ENCODE results near the gene TAF13.
"Not testable (repeated sequence)": the region's sequence is repeated elsewhere in the genome, so short reads cannot be mapped to it uniquely, and the experiment has no call there.

Gene TAF13

GRCh38 chr1:109040989-109041620, 34.7 kb downstream of the TAF13 start:
- H3K27me3 Mint-ChIP-seq = no peaks in the 10 kb centered on the region
- H3K4me1 Mint-ChIP-seq = peaks cover 18% of the 10 kb centered on the region
- peak overlapping the region; percentile 89 to 94 for H3K27ac Mint-ChIP-seq
- peak in 1 of 2 donors; percentile 43 for DNase-seq
- ATAC-seq = peak; percentile 44
- peak overlapping the region; percentile 88 to 99 for H3K4me3 Mint-ChIP-seq
- H3K9me3 Mint-ChIP-seq = no peaks in the 10 kb centered on the region

GRCh38 chr1:109040627-109040988, 35.2 kb downstream of the TAF13 start:
- Mint-ChIP-seq H3K9me3 (no peaks in the 10 kb centered on the region), H3K4me3 (peak overlapping the region; percentile 88 to 99), H3K27me3 (no peaks in the 10 kb centered on the region), H3K27ac (peak overlapping the region; percentile 89 to 94), H3K4me1 (peaks cover 18% of the 10 kb centered on the region)
- DNase-seq (no peak), ATAC-seq (no peak)

GRCh38 chr1:109034382-109034781, 41.4 kb downstream of the TAF13 start:
- no peak for ATAC-seq
- no peak overlapping the region for H3K4me3 Mint-ChIP-seq
- H3K27me3 Mint-ChIP-seq = no peaks in the 10 kb centered on the region
- H3K27ac Mint-ChIP-seq = no peak overlapping the region
- no peak for DNase-seq
- no peaks in the 10 kb centered on the region for H3K9me3 Mint-ChIP-seq
- no peaks in the 10 kb centered on the region for H3K4me1 Mint-ChIP-seq

- not testable (repeated sequence) for H3K4me1 Mint-ChIP-seq, ATAC-seq, H3K9me3 Mint-ChIP-seq, H3K27me3 Mint-ChIP-seq, H3K4me3 Mint-ChIP-seq, DNase-seq, H3K27ac Mint-ChIP-seq
These were observed 46.3 kb downstream of the TAF13 start for GRCh38 chr1:109029493-109029892.

- no peaks in the 10 kb centered on the region for H3K9me3 Mint-ChIP-seq
- no peak overlapping the region for H3K4me3 Mint-ChIP-seq
- no peaks in the 10 kb centered on the region for H3K4me1 Mint-ChIP-seq
- DNase-seq (no peak), ATAC-seq (no peak)
- no peaks in the 10 kb centered on the region for H3K27me3 Mint-ChIP-seq
- no peak overlapping the region for H3K27ac Mint-ChIP-seq
These were observed 48.0 kb downstream of the TAF13 start for GRCh38 chr1:109027841-109028240.

GRCh38 chr1:109025694-109026093, 50.1 kb downstream of the TAF13 start:
- ATAC-seq = no peak
- DNase-seq = no peak
- Mint-ChIP-seq H3K9me3 (no peaks in the 10 kb centered on the region), H3K27ac (no peak overlapping the region), H3K27me3 (no peaks in the 10 kb centered on the region), H3K4me1 (no peaks in the 10 kb centered on the region), H3K4me3 (no peak overlapping the region)

- Mint-ChIP-seq H3K4me1 (no peaks in the 10 kb centered on the region), H3K9me3 (no peaks in the 10 kb centered on the region), H3K4me3 (no peak overlapping the region), H3K27me3 (no peaks in the 10 kb centered on the region), H3K27ac (no peak overlapping the region)
- ATAC-seq (no peak), DNase-seq (no peak)
These were observed 51.2 kb downstream of the TAF13 start for GRCh38 chr1:109024646-109025045.

- Mint-ChIP-seq H3K4me1 (no peaks in the 10 kb centered on the region), H3K27me3 (no peaks in the 10 kb centered on the region), H3K4me3 (no peak overlapping the region), H3K27ac (no peak overlapping the region), H3K9me3 (no peaks in the 10 kb centered on the region)
- ATAC-seq (no peak), DNase-seq (no peak)
These were observed 55.0 kb downstream of the TAF13 start for GRCh38 chr1:109020693-109021257.

- ATAC-seq, H3K27me3 Mint-ChIP-seq: not testable (repeated sequence)
- peak overlapping the region in 1 of 2 donors; percentile 12 for H3K27ac Mint-ChIP-seq
These were observed 58.1 kb downstream of the TAF13 start for GRCh38 chr1:109017719-109018118.

GRCh38 chr1:109017134-109017533, 58.7 kb downstream of the TAF13 start:
- ATAC-seq (no peak), DNase-seq (no peak)
- Mint-ChIP-seq H3K4me3 (no peak overlapping the region), H3K27ac (no peak overlapping the region), H3K4me1 (no peaks in the 10 kb centered on the region), H3K9me3 (no peaks in the 10 kb centered on the region), H3K27me3 (no peaks in the 10 kb centered on the region)

More at GRCh38 chr1:109017719-109018118, 58.1 kb downstream of the TAF13 start:
- not testable (repeated sequence) for H3K9me3 Mint-ChIP-seq, H3K4me3 Mint-ChIP-seq, H3K4me1 Mint-ChIP-seq, DNase-seq
